HG03342 (cell line): ENCODE results near the gene OR5M3.

Experiments
- ATAC-seq: cut with Tn5 transposase; IDR thresholded peaks from one replicate; pipeline ENCODE4 v1.9.1; 2021; ENCODE audit warnings: mild to moderate bottlenecking, moderate library complexity; ENCODE audit not compliant: unreplicated experiment

Gene OR5M3

GRCh38 chr11:56473252-56473651 is at the start of gene OR5M3:
TSS of gene OR5M3 (minus strand) at chr11:56473352. CDS start at chr11:56470497, 2,855 bp downstream.
- no peak for ATAC-seq

- ATAC-seq = no peak
Measured at GRCh38 chr11:56522008-56522407, 48.9 kb upstream of the OR5M3 start.

GRCh38 chr11:56513280-56513679 is 40.1 kb upstream of the OR5M3 start:
- no peak for ATAC-seq

GRCh38 chr11:56509439-56509838 is 36.3 kb upstream of the OR5M3 start:
- ATAC-seq = no peak

GRCh38 chr11:56497010-56497409 is 23.9 kb upstream of the OR5M3 start:
- ATAC-seq = no peak

GRCh38 chr11:56495117-56495516 is 22.0 kb upstream of the OR5M3 start:
- no peak for ATAC-seq

GRCh38 chr11:56491270-56491669 is 18.1 kb upstream of the OR5M3 start, which contains the start of gene OR5M8:
TSS of gene OR5M8 (minus strand) at chr11:56491370. CDS start at chr11:56491370, 0 bp downstream.
- ATAC-seq = no peak

- no peak for ATAC-seq
Measured at GRCh38 chr11:56486801-56487200, 13.6 kb upstream of the OR5M3 start.

- no peak for ATAC-seq
Measured at GRCh38 chr11:56474729-56475235, 1.6 kb upstream of the OR5M3 start.

- ATAC-seq = no peak
Measured at GRCh38 chr11:56457076-56457475, 16.1 kb downstream of the OR5M3 start.

- no peak for ATAC-seq
Measured at GRCh38 chr11:56453521-56453920, 19.6 kb downstream of the OR5M3 start.
